Measurements from ENCODE around the gene NEK11. TPM values are rescaled to one million over a fixed set of nuclear protein-coding genes. Genes with fewer than 3 reads are reported as not detected.
A peak's percentile ranks its signal among the peaks of the same experiment; 100 is the strongest.

Gene NEK11
- total RNA-seq, 1 experiment from 2014 or later, result 9.5 TPM

DNA sequence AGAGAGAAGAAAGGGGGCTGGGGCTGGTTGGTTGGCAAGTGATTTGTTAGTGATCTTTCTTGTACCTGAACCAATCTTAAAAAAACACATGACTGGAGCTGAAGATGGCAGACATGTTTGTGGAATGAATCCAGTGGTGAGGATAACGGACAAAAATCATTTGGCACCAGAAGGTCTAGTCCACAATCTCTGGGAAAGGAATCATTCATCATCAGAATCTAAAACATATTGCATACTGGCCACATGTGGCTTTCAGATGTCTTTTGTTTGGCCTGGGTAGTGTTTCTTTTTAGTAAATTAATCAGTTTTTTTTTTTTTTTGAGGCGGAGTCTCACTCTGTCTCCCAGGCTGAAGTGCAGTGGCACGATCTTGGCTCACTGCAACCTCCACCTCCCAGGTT is 5.0 kb downstream of the NEK11 start:
- DNase-seq (ENCODE audit: low read depth, low spot score), result no peak
- ChIA-PET CTCF (interaction anchor here (0.6 kb wide), 1 partner anchor 418 kb away, joined by 5 read pairs; no protein-coding TSS in a partner anchor), POLR2A (no interaction called here)
- intact Hi-C loops (cut with micrococcal nuclease; ENCODE audit: unreplicated experiment), result loop anchor here (5.0 to 10.0 kb wide), 3 partner anchors 333 to 996 kb away; no protein-coding TSS in a partner anchor
- H3K9me3 ChIP-seq (ENCODE audit: control insufficient read depth, insufficient read depth, low read depth, low read length), result no peaks in the 10 kb centered on the region
- no TSS peak for BruUV-seq (replicated peaks)
- no peak for ATAC-seq
- H3K27me3 ChIP-seq (ENCODE audit: control insufficient read depth, insufficient read depth, low read length), result no peaks in the 10 kb centered on the region
- H3K4me1 ChIP-seq (ENCODE audit: control insufficient read depth, insufficient read depth, low read length), result peaks cover 8% of the 10 kb centered on the region
- H3K27ac ChIP-seq (ENCODE audit: low read length), result no peak overlapping the region
- in situ Hi-C loops (cut with HindIII; ENCODE audit: low pct_unique_long_range_greater_than_20kb, low sequenced_read_pairs), result no loop called here
- TF ChIP-seq POLR2AphosphoS5 (IDR thresholded peaks at IDR 0.05; ENCODE audit: low read depth, low read length) (no peak), SIN3A (IDR thresholded peaks at IDR 0.05; ENCODE audit: borderline replicate concordance, insufficient read depth, low read depth, low read length) (no peak), TCF7L2 (IDR thresholded peaks at IDR 0.05; ENCODE audit: low read depth, low read length) (no peak)
- TF ChIP-seq, protein P1, sequence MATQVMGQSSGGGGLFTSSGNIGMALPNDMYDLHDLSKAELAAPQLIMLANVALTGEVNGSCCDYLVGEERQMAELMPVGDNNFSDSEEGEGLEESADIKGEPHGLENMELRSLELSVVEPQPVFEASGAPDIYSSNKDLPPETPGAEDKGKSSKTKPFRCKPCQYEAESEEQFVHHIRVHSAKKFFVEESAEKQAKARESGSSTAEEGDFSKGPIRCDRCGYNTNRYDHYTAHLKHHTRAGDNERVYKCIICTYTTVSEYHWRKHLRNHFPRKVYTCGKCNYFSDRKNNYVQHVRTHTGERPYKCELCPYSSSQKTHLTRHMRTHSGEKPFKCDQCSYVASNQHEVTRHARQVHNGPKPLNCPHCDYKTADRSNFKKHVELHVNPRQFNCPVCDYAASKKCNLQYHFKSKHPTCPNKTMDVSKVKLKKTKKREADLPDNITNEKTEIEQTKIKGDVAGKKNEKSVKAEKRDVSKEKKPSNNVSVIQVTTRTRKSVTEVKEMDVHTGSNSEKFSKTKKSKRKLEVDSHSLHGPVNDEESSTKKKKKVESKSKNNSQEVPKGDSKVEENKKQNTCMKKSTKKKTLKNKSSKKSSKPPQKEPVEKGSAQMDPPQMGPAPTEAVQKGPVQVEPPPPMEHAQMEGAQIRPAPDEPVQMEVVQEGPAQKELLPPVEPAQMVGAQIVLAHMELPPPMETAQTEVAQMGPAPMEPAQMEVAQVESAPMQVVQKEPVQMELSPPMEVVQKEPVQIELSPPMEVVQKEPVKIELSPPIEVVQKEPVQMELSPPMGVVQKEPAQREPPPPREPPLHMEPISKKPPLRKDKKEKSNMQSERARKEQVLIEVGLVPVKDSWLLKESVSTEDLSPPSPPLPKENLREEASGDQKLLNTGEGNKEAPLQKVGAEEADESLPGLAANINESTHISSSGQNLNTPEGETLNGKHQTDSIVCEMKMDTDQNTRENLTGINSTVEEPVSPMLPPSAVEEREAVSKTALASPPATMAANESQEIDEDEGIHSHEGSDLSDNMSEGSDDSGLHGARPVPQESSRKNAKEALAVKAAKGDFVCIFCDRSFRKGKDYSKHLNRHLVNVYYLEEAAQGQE (IDR thresholded peaks at IDR 0.05; ENCODE audit: insufficient read depth in 1 of 2, low read depth in 2 of 2, low read length in 1 of 2), result no peak
- TF ChIP-seq, protein P2, sequence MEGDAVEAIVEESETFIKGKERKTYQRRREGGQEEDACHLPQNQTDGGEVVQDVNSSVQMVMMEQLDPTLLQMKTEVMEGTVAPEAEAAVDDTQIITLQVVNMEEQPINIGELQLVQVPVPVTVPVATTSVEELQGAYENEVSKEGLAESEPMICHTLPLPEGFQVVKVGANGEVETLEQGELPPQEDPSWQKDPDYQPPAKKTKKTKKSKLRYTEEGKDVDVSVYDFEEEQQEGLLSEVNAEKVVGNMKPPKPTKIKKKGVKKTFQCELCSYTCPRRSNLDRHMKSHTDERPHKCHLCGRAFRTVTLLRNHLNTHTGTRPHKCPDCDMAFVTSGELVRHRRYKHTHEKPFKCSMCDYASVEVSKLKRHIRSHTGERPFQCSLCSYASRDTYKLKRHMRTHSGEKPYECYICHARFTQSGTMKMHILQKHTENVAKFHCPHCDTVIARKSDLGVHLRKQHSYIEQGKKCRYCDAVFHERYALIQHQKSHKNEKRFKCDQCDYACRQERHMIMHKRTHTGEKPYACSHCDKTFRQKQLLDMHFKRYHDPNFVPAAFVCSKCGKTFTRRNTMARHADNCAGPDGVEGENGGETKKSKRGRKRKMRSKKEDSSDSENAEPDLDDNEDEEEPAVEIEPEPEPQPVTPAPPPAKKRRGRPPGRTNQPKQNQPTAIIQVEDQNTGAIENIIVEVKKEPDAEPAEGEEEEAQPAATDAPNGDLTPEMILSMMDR (IDR thresholded peaks at IDR 0.05), result no peak
- no peak overlapping the region for H3K4me3 ChIP-seq (ENCODE audit: low read depth in 2 of 2, low read length in 2 of 2)
- no peaks in the 10 kb centered on the region for H3K36me3 ChIP-seq (ENCODE audit: control insufficient read depth, insufficient read depth, low read length)

DNA sequence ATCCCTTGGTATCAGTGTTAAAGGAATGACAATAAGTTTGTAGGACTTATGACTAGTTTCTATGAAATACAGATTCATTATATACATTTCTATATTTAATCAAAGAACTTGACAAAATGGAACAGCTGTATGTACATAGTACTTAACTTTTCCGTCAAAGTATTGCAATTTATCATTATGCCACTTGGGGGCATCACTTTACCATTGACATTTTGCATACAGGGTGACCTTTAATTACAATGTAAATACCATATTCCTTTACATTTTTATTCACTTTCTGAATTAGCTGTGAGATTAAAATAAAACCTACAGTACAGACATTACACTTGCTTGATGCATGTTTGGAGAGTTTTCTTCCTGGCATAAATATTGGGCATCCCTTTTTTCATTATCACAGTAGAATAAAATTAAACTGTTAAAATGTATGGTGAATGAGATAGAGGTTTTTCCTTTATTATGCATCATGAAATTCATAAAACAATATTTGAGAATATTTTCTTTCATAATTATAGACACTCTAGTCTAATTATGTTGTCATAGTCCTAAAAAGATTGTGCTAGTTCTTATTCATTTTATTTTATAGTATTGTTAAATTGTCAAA is 6.9 kb downstream of the NEK11 start:
- H3K36me3 ChIP-seq (ENCODE audit: control insufficient read depth, insufficient read depth, low read length), result no peaks in the 10 kb centered on the region
- in situ Hi-C loops (cut with HindIII; ENCODE audit: low pct_unique_long_range_greater_than_20kb, low sequenced_read_pairs), result no loop called here
- ATAC-seq (peak; percentile 90), DNase-seq (ENCODE audit: low read depth, low spot score) (peak; percentile 50)
- no peaks in the 10 kb centered on the region for H3K9me3 ChIP-seq (ENCODE audit: control insufficient read depth, insufficient read depth, low read depth, low read length)
- ChIA-PET POLR2A (interaction anchor here (0.5 kb wide), 1 partner anchor 429 kb away, joined by 6 read pairs; no protein-coding TSS in a partner anchor), CTCF (no interaction called here)
- BruUV-seq (replicated peaks), result no TSS peak
- H3K27me3 ChIP-seq (ENCODE audit: control insufficient read depth, insufficient read depth, low read length), result no peaks in the 10 kb centered on the region
- H3K27ac ChIP-seq (ENCODE audit: low read length), result no peak overlapping the region
- intact Hi-C loops (cut with micrococcal nuclease; ENCODE audit: unreplicated experiment), result loop anchor here (5.0 to 10.0 kb wide), 3 partner anchors 331 to 994 kb away; no protein-coding TSS in a partner anchor
- H3K4me1 ChIP-seq (ENCODE audit: control insufficient read depth, insufficient read depth, low read length), result no peaks in the 10 kb centered on the region
- no peak for TF ChIP-seq TCF7L2 (IDR thresholded peaks at IDR 0.05; ENCODE audit: low read depth, low read length)
- TF ChIP-seq, protein P2 (IDR thresholded peaks at IDR 0.05), result peak; percentile 71; the same call in 1 of the 2 replicates
- no peak overlapping the region for H3K4me3 ChIP-seq (ENCODE audit: low read depth in 2 of 2, low read length in 2 of 2)

Measured in Panc1 (cell line).